ENCODE measurements around the gene KCNT2.
"Not testable (repeated sequence)": the region's sequence is repeated elsewhere in the genome, so short reads cannot be mapped to it uniquely, and the experiment has no call there.

Gene KCNT2

DNA sequence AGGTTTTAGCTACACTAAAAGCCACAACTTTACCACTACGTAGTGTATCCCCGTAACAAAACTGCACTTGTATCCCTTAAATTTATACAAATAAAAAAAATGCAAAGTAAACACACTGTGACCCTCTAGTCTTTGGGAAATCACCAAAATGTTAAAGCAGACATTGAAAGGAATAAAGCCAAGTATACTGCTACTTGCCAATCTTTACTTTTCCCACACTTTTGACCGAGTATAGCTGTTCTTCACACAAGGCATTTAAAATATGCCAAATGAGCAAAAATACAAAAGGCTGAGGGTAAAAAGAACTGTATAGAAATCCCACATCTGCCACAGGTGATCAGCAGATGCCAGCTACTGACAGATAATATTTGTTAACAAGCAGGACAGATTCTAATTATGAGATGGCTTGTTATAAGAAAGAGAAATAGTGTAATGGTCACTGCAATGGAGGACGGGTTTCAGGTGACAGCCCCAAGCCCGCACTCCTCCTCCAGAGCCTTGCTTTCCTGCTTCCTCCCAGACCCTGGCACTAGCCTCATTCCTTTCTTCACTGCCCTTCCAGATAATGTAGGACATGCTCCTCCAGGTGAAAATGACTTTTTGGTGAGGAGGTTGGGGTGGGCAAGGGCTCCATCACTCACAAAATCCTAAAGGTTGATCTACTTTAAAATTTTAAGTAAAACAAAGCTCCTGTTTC, 18.1 kb downstream of the KCNT2 start:
- no peak for DNase-seq

DNA sequence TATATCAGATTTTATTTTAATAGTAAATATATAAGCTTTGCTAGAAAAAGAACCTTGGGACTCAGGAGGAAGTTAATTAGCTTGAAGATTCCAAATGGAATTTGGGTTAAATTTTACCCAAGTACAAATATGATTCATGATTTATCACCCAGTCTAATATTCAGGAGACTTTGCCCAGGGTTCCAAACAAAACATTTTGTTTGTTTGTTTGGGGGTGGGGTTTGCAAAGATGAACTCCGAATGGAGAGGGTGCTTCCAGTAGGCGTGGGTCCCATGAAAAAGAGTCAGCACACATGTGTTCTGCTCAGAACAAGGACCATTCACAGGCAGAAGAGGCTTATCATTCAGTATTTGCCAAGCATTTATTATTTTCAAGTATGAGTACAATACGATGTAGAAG, 23.5 kb downstream of the KCNT2 start:
- DNase-seq, result no peak

DNA sequence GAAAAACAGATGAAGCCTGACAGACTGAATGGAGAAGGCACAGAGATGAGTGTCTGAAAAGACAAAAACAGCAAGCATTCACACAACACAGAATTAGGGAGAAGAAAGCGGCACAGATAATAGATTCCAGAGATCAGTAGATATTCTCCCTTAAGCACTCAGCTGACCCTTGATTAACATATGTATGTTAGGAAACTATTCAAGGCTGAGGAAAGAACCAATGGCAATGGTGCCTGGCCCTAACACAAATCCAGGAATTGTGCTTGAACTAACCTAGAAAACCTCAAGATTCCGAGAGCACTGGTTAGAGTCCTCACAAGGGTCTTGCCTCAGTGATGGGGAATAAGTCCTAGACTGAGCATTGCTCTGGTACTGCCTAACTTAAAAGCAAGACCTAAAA, 30.9 kb downstream of the KCNT2 start:
- DNase-seq, result no peak

DNA sequence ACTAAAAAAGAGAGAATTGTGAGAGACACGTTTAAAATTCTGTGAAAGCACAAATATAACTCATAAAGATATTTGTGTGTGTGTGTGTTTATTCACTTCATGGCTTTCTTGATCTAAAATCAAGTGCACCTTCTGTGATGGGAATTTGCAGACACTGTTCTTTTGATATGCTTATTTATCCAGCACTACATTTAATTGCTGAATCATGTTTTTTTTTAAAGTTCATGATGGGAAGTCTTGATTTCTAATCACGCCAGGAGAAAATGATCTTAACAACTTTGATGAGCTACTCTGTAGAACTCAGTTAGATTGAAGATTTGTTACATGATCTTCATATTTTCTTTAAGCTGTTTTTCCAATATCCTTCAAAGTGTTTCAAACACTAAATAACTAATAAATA, 35.0 kb downstream of the KCNT2 start:
- DNase-seq, result no peak

DNA sequence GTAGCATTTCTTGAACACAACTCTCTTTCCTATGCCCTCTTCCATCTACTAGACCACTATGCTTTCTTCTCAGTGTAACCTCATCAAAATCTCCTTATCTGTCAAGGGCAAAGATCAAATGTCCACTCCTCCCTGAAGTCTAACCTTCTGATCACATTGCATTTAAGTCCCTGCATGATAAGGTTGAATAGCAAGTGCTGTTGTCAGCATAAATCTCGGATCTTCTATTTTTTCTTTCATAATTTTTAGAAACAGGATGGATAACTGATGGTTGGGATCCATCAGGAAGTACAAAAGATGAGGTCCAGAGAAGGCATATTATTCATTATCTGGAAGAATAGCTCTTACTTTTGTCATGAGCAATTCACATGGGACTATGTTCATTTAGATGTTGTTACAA, 41.0 kb downstream of the KCNT2 start:
- no peak for DNase-seq

DNA sequence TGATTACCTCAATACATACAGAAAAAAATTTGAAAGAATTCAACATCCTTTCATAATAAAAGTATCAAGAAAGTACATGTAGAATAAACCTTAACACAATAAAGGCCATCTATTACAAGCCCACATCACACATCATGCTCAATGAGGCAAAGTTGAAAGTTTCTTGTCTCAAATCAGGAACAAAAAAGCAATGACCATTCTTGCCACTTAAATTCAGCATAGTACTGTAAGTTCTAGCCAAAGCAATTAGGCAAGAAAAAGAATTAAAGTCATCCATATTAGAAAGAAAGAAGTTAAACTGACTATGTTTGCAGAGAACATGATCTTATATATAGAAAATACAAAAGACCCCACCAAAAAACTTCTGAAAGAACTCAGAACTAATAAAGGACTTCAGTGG, 44.5 kb downstream of the KCNT2 start:
- no peak for DNase-seq

DNA sequence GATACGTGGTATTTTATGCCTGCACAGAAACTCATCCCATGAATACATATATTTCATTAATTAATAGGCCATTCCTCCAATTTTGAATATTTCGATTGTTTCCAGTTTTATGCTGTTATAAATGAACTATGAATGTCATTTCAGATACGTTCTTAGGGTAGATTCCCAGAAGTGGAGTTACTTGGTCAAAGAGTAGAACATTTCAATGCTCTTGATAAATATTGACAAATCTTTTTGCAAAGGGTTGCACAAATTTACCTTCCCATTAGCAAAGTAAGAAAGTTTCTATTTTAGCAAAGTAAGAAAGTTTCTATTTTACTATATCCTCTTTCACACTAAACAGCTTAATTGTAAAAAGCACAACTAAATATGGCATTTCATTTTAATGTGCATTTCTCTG, 48.9 kb downstream of the KCNT2 start:
- DNase-seq, result no peak

DNA sequence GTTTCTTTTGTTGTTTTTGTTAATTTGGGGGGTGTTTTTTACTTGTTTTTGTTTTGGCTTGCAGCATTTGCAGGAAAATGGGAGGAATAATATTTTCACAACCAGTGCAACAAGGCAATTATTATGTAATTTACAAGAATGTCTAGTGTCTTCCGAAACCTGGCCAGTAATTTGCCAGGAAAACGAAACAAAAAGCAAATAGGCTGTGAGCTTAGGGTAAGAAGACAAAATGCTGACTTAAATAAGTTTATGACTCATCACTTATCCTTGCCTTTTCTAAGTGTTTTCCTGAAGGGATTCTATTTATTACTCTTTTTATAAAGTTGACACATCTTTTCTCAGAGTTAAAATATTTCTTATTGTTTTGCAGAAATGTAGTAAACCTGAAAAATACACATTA, 49.8 kb downstream of the KCNT2 start:
- no peak for DNase-seq

DNA sequence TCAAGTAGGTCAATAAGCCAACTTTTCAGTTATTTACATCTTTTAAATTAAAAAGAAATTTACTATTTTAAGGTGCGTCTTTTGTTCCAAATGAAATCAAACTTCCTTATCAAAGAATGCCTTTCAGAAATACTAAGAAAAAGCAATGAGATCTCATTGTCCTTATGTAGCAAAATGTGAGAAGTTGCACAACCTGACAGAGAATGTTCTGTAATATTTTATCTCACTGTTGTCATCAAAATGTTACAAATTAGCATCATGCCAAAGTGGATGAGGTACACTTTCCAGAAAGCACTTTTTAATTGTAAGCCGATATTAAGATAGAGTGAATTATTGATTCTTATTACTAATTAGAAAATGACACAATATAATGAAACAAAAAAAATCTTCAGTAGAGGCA, 50.4 kb downstream of the KCNT2 start:
- DNase-seq, result no peak

DNA sequence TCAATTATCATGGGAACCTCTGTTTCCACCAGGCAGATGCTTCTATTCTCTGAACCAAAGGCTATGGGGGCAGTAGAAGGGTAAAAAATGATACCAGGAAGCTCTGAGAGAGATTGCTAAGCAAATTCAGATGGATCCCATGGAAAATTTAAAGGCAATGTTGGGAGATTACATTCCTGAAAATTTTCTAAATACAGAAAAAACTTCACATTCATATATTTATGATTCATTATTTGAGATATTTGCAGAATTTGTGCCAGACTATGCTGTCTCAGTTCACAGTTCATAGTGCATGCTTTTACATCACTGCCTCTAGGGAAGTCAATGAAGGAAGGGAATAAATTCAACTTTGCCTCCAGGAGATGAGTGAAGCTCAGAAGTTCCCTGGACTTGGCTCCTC, 57.5 kb downstream of the KCNT2 start:
- no peak for DNase-seq

DNA sequence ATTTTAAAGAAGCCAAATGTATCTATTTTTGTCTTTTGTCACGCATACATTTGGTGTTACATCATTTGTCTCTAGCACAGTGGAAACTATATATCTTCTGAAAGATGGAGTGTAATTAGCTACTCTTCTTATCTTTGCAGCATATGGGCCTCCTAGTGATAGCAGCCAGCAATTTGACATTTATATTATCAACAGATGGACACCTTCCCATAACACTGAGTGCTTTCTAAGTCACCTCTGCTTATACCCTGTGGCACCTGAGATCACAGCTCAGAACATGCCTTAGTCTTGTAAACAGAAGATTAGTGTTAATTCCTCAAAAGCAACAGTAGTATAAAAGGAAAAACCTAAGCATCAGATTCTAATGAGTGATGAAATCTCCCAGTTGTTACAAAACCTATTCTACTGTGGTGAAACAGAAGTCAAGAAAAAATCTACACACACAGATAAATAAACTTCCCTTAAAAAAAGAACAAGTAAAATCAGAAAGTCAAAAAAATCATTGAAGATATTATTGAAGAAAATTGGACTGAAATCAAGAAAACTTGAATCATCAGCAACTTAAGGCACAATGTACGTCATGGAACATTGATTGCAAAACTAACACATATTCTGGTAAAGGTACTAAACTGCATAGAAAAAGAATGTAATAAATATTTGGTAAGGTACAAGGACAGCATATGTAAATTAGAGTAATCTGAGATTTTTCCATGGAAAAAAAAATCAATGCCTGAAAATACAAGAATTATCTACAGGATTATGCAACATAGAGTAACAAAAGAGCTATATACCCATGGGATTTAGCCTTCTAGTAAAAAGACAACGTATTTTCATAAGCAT, 61.7 kb downstream of the KCNT2 start:
- no peak for DNase-seq

DNA sequence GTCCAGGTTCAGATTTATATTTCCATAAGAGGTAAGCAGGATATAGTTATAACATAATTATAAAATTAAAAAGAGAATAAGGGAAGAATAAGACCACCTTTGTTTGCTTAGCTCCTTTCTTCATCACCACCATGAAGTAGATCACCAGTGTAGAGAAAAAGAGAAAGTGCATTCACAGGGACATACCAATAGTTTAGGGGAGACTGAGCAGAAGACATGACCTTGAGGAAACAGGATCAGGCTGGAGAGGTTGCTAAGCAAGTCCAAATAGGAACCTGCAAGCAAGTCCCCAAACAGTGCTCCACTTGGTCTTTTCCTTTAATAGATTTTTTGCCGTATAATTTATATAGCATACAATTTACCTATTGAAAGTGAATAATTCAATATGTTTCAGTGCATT, 63.0 kb downstream of the KCNT2 start:
- no peak for DNase-seq

DNA sequence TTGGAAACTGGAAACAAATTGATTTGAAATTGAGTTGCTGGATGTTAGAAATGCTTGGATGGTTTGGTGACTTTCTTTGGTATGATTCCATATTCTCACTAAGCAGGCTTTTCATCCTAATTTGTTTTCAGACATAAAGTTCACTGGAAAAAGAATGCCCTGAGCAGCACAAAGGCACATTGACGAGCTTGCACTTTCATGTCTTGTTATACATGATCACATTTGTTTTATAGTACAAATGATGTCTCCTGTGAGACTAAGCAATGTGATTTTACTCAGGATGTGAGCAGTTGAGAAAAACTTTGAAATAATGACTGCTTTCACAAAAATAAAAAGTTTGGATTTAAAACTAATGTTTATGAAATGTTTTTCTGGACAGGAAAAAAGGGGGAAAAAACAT, 63.6 kb downstream of the KCNT2 start:
- DNase-seq, result no peak

DNA sequence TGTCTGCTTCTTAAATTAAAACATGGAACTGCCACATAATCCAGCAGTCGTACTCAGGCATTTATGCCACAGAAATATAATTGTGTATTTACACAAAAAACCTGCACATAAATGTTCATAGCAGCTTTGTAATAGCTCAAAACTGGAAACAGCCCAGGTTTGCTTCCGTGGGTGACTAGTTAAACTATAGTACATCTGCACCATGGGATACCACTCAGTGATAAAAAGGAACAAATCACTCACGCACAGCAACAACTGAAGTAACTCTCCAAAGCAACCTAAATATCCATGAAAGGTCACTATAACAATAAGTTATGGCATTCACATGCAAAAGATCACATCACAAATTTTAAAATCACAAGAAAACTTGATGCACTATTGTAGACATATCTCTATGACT, 64.4 kb downstream of the KCNT2 start:
- no peak for DNase-seq

DNA sequence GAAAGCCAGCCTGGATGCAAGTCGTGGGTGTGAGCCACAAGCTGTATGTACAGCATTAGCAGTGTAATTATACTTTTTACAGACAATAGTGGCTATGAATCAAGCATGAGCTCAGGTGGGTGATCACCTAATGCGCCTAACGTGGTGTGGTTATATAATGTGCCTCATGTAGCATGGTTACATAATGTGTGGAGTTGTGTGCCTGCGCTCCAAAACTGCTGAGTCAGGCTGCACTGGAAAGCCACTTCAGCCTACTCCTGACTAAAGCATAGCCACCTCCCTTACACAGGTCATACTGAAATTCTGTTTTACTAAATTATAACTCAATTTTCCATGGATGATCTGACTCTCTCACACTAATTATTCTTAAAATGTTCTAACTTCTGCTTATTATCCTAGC, 69.8 kb downstream of the KCNT2 start:
- no peak for DNase-seq

DNA sequence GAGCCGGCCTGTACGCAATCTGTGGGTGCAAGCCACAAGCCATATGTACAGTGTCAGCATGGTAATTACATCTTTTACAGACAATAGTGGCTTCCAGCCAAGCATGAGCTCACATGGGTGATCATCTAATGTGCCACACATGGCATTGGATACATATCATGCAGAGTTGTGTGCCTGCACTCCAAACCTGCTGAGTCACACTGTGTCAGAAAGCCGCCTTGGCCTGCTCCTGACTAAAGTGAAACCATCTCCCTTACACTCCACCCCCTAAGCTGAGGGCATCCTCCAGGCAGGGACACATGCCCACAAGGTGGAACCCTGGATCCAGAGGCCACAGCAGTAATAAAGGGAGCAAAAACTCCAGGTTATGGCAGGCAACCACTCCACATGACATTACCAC, 72.5 kb downstream of the KCNT2 start:
- DNase-seq, result no peak

DNA sequence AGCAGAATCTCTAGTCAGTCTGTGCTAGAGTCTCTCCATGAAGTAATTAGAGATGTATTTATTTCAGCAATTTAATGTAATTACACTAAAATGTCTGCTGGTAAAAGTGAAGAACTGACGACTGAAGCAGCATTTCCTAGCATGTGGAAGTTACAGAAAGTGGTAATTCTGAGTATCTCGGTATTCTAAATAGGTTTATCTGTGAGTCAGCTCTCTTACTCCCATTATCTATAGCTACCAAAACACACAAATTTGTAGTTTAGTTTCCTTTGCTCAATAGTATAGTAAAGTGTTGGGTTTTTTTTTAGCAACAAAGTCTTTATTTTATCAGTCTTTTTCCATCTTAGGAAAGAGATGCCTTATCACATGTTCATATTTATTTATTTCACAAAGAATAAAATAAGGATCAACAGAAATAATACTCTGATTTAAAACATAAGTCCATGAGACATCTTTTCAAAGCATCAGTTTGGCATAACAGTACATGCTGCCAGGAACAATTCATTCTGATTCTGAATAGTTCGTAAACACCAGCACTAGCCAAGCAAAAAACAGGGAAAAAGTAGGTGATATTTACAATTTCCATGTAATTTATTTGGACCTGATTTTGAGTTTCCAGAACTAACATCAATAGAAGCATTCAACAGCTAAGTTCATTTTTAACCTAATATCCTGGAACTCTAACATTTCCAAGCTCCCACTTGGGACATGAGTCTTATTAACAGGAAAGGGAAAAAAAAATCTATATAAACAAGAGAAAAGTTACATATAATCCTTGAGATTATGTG, 76.3 kb downstream of the KCNT2 start:
- no peak for DNase-seq

DNA sequence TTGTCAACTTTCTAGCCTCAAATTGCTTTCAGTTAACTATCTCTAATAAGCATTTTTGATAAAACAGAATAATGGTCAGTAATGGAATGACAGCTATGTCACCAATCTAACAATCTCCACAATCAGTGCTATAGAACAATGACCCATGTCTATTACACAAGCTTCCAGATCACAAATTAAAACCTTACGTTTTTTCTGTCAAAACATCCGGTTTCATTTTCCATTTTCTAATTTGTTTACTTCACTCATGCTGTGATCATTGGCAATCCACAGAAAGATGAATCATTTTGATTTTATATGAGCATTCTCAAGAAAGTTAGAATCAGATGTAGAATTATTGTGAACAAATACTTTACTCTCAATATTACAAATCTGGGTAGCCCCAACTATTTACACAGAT, 80.3 kb downstream of the KCNT2 start:
- DNase-seq, result no peak

DNA sequence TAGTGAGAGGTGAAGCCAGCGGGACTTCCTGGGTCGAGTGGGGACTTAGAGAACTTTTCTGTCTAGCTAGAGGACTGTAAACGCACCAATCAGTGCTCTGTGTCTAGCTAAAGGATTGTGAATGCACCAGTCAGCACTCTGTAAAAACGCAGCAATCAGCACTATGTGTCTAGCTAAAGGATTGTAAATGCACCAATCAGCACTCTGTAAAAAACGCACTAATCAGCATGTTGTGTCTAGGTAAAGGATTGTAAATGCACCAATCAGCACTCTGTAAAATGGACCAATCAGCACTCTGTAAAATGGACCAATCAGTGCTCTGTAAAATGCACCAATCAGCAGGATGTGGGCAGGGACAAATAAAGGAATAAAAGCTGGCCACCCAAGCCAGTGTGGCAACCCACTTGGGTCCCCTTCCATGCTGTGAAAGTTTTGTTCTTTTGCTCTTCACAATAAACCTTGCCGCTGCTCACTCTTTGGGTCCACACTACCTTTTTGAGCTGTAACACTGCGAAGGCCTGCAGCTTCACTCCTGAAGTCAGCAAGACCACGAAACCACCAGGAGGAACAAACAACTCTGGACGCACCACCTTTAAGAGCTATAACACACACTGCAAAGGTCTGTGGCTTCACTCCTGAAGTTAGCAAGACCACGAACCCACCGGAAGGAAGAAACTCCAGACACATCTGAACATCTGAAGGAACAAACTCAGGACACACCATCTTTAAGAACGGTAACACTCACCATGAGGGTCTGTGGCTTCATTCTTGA, 85.5 kb downstream of the KCNT2 start:
- not testable (repeated sequence) for DNase-seq

DNA sequence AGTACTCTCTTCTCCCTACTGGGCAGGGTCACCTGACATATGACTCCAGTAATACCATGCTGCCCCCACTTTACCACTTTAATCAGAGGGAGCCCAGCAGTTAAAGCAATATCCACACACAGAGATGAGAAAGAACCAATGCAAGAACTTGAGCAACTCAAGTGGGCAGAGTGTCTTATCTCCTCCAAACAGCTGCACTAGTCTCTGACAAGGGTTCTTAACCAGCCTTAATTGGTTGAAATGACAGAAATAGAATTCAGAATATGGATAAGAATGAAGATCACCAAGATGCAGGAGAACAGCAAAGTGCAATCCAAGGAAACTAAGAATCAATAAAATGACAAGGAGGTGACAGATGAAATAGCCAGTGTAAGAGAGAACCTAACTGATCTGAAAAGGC, 91.0 kb downstream of the KCNT2 start:
- no peak for DNase-seq

DNA sequence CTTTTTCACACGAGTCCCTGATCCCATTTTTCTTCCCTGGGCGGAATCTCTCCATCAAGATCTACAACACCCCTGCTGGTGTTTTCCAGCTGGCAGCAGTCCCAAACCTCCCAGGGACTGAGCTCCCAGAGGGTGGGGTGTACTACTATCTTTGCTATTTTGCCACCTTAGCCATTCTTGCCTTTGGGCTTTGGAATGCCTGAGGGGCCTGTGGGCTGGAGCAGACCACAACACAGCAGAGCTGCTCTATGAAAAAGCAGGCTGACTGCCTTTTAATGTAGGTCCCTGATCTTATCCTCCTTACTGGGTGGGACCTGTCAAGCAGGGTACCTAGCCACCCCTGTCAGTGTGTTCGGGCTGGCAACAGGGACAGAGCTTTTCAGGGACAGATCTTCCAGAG, 91.9 kb downstream of the KCNT2 start:
- no peak for DNase-seq

DNA sequence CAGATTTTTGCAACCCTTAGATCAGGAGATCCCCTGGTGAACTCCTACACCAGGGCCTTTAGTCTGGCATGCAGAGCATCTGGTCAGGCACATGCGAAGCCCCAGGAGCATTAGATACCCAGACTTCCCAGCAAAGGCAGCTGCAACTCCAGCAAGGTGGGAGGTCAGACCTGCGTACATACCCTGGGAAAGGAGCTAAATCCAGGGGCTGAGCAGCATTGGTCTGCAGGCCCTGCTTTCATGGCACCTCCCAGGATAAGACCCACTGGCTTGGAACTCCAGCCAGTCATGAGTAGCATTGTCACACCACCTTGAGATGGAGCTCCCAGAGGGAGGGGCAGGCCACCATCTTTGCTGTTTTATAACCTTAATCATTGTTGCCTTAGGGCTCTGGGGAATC, 92.3 kb downstream of the KCNT2 start:
- no peak for DNase-seq

DNA sequence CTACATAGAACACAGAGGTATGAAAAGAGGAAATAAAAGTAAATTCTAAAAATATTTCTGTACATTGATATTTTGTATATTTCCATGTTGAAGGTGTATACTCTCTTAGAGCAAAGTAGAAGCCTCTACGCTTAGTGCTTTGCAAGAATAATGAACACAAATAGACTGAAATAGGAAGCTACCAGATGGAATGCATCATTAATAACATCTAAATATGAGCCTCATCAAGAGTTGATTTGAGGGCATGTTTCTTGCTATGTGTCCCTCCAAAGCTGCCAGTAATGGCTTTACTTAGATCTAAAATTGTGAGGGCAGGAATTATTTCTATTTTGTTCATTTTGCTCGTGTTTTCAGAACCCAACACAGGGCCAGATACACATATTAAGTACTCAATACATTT, 94.4 kb downstream of the KCNT2 start:
- DNase-seq, result no peak
